ENCODE results near the gene PRDM12.

Gene PRDM12

GRCh38 chr9:130715270-130715669 lies 50.9 kb downstream of the PRDM12 start:
- peak overlapping the region in 1 of 2 donors; percentile 34 for H3K27ac ChIP-seq (ENCODE audit: low read depth in 2 of 2, low read length in 2 of 2)
- peak overlapping the region in 1 of 2 donors; percentile 92 for H3K9ac ChIP-seq (ENCODE audit: low read depth in 1 of 2, low read length in 2 of 2)

DNA sequence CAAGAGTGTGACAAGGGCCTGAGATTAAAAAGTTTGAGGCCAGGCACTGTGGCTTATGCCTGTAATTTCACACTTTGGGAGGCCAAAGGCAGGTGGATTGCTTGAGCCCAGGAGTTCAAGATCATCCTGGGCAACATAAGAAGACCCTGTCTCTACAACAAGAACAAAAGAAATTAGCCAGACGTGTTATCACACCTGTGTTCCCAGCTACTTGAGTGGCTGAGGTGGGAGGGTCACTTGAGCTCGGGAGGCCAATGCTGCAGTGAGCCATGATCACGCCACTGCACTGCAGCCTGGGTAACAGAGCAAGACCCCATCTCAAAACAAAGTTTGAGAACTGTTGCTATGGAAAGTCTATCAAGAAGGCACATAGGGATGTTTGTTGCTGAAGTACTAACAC lies 54.2 kb downstream of the PRDM12 start:
- Histone ChIP-seq H3K27ac (ENCODE audit: low read depth in 2 of 2, low read length in 2 of 2) (no peak overlapping the region), H3K9ac (ENCODE audit: low read depth in 1 of 2, low read length in 2 of 2) (no peak overlapping the region), H3K9me3 (ENCODE audit: control insufficient read depth in 2 of 2, low read length in 2 of 2) (no peaks in the 10 kb centered on the region), H3K36me3 (ENCODE audit: control insufficient read depth in 2 of 2, insufficient read depth in 2 of 2, low read length in 2 of 2) (no peaks in the 10 kb centered on the region), H3K4me3 (ENCODE audit: low read length in 2 of 2) (no peak overlapping the region), H3K4me1 (ENCODE audit: control insufficient read depth in 2 of 2, insufficient read depth in 2 of 2, low read length in 2 of 2) (peaks cover 11 to 18% of the 10 kb centered on the region in 2 donors), H3K27me3 (ENCODE audit: control insufficient read depth in 2 of 2, insufficient read depth in 2 of 2, low read length in 2 of 2) (no peaks in the 10 kb centered on the region)

More at GRCh38 chr9:130715270-130715669, 50.9 kb downstream of the PRDM12 start:
- H3K36me3 ChIP-seq (ENCODE audit: control insufficient read depth in 2 of 2, insufficient read depth in 2 of 2, low read length in 2 of 2): no peaks in the 10 kb centered on the region
- no peaks in the 10 kb centered on the region for H3K27me3 ChIP-seq (ENCODE audit: control insufficient read depth in 2 of 2, insufficient read depth in 2 of 2, low read length in 2 of 2)
- no peaks in the 10 kb centered on the region for H3K9me3 ChIP-seq (ENCODE audit: control insufficient read depth in 2 of 2, low read length in 2 of 2)
- peaks cover 14 to 20% of the 10 kb centered on the region in 2 donors for H3K4me1 ChIP-seq (ENCODE audit: control insufficient read depth in 2 of 2, insufficient read depth in 2 of 2, low read length in 2 of 2)
- H3K4me3 ChIP-seq (ENCODE audit: low read length in 2 of 2): peak overlapping the region; percentile 81 to 88

DNA sequence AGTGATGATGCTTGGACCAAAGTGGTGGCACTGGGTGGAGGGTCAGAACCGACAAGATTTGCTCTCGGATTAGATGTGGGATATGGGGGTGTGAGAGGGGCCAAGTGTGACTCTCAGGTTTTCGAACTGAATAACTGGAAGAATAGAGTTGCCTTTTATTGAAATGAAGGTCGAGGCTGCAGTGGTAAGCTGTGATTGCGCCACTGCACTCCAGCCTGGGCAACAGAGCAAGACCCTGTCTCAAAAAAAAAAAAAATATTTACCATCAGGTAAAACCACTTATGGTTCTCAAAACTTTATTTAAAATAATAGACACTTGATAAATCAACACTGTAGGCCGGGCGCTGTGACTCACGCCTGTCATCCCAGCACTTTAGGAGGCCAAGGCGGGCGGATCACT lies 56.4 kb downstream of the PRDM12 start:
- no peaks in the 10 kb centered on the region for H3K27me3 ChIP-seq (ENCODE audit: control insufficient read depth in 2 of 2, insufficient read depth in 2 of 2, low read length in 2 of 2)
- H3K4me3 ChIP-seq (ENCODE audit: low read length in 2 of 2): no peak overlapping the region
- H3K9ac ChIP-seq (ENCODE audit: low read depth in 1 of 2, low read length in 2 of 2): no peak overlapping the region
- H3K36me3 ChIP-seq (ENCODE audit: control insufficient read depth in 2 of 2, insufficient read depth in 2 of 2, low read length in 2 of 2): no peaks in the 10 kb centered on the region
- H3K27ac ChIP-seq (ENCODE audit: low read depth in 2 of 2, low read length in 2 of 2): no peak overlapping the region
- H3K4me1 ChIP-seq (ENCODE audit: control insufficient read depth in 2 of 2, insufficient read depth in 2 of 2, low read length in 2 of 2): peaks cover under 1 to 5% of the 10 kb centered on the region in 2 donors
- H3K9me3 ChIP-seq (ENCODE audit: control insufficient read depth in 2 of 2, low read length in 2 of 2): no peaks in the 10 kb centered on the region

GRCh38 chr9:130728721-130729120 lies 64.3 kb downstream of the PRDM12 start:
- Histone ChIP-seq H3K4me3 (ENCODE audit: low read length in 2 of 2) (no peak overlapping the region), H3K4me1 (ENCODE audit: control insufficient read depth in 2 of 2, insufficient read depth in 2 of 2, low read length in 2 of 2) (peaks cover 0 to 25% of the 10 kb centered on the region in 2 donors), H3K36me3 (ENCODE audit: control insufficient read depth in 2 of 2, insufficient read depth in 2 of 2, low read length in 2 of 2) (no peaks in the 10 kb centered on the region), H3K27me3 (ENCODE audit: control insufficient read depth in 2 of 2, insufficient read depth in 2 of 2, low read length in 2 of 2) (no peaks in the 10 kb centered on the region), H3K9me3 (ENCODE audit: control insufficient read depth in 2 of 2, low read length in 2 of 2) (no peaks in the 10 kb centered on the region), H3K9ac (ENCODE audit: low read depth in 1 of 2, low read length in 2 of 2) (no peak overlapping the region), H3K27ac (ENCODE audit: low read depth in 2 of 2, low read length in 2 of 2) (no peak overlapping the region)

- no peaks in the 10 kb centered on the region for H3K36me3 ChIP-seq (ENCODE audit: control insufficient read depth in 2 of 2, insufficient read depth in 2 of 2, low read length in 2 of 2)
- H3K27me3 ChIP-seq (ENCODE audit: control insufficient read depth in 2 of 2, insufficient read depth in 2 of 2, low read length in 2 of 2): no peaks in the 10 kb centered on the region
- no peak overlapping the region for H3K9ac ChIP-seq (ENCODE audit: low read depth in 1 of 2, low read length in 2 of 2)
- H3K4me3 ChIP-seq (ENCODE audit: low read length in 2 of 2): no peak overlapping the region
- peak overlapping the region in 1 of 2 donors; percentile 9 for H3K27ac ChIP-seq (ENCODE audit: low read depth in 2 of 2, low read length in 2 of 2)
- peaks cover 0 to 25% of the 10 kb centered on the region in 2 donors for H3K4me1 ChIP-seq (ENCODE audit: control insufficient read depth in 2 of 2, insufficient read depth in 2 of 2, low read length in 2 of 2)
- no peaks in the 10 kb centered on the region for H3K9me3 ChIP-seq (ENCODE audit: control insufficient read depth in 2 of 2, low read length in 2 of 2)
These were observed 64.8 kb downstream of the PRDM12 start for GRCh38 chr9:130729145-130729544.

DNA sequence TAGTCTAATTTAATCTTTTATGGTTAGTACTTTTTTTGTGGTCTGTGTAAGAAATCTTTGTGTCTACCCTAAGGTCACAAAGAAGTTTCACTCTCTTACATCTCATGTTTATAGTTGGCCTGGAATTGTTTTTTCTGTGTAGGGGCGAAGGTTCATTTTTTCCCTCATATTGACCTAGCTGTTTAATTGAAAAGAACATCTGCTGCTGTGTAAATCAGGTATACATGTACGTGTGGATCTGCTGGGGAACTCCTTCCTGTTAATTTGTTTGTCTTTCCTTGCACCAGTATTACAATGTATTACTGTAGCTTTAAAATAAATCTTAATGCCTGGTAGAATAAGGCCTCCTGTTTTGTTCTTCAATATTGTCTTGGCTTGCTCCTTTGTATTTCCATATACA lies 67.0 kb downstream of the PRDM12 start:
- Histone ChIP-seq H3K27ac (ENCODE audit: low read depth in 2 of 2, low read length in 2 of 2) (peak overlapping the region; percentile 49 to 77), H3K9ac (ENCODE audit: low read depth in 1 of 2, low read length in 2 of 2) (no peak overlapping the region), H3K36me3 (ENCODE audit: control insufficient read depth in 2 of 2, insufficient read depth in 2 of 2, low read length in 2 of 2) (no peaks in the 10 kb centered on the region), H3K27me3 (ENCODE audit: control insufficient read depth in 2 of 2, insufficient read depth in 2 of 2, low read length in 2 of 2) (no peaks in the 10 kb centered on the region), H3K4me1 (ENCODE audit: control insufficient read depth in 2 of 2, insufficient read depth in 2 of 2, low read length in 2 of 2) (peaks cover 0 to 25% of the 10 kb centered on the region in 2 donors), H3K9me3 (ENCODE audit: control insufficient read depth in 2 of 2, low read length in 2 of 2) (no peaks in the 10 kb centered on the region), H3K4me3 (ENCODE audit: low read length in 2 of 2) (no peak overlapping the region)

- Histone ChIP-seq H3K27me3 (ENCODE audit: control insufficient read depth in 2 of 2, insufficient read depth in 2 of 2, low read length in 2 of 2) (no peaks in the 10 kb centered on the region), H3K27ac (ENCODE audit: low read depth in 2 of 2, low read length in 2 of 2) (peak overlapping the region; percentile 27 to 38), H3K36me3 (ENCODE audit: control insufficient read depth in 2 of 2, insufficient read depth in 2 of 2, low read length in 2 of 2) (no peaks in the 10 kb centered on the region), H3K4me3 (ENCODE audit: low read length in 2 of 2) (no peak overlapping the region), H3K4me1 (ENCODE audit: control insufficient read depth in 2 of 2, insufficient read depth in 2 of 2, low read length in 2 of 2) (peaks cover 0 to 25% of the 10 kb centered on the region in 2 donors), H3K9ac (ENCODE audit: low read depth in 1 of 2, low read length in 2 of 2) (no peak overlapping the region), H3K9me3 (ENCODE audit: control insufficient read depth in 2 of 2, low read length in 2 of 2) (no peaks in the 10 kb centered on the region)
These were observed 67.7 kb downstream of the PRDM12 start for GRCh38 chr9:130732136-130732535.
